ENCODE results near the gene PRICKLE1.

- no peak for TF ChIP-seq SMC3 (conservative IDR thresholded peaks at IDR 0.05; ENCODE audit: insufficient read depth, low read depth, low read length)
- TF ChIP-seq BDP1 (IDR thresholded peaks at IDR 0.05; ENCODE audit: insufficient read depth, insufficient read length) = no peak
- no peak for TF ChIP-seq FUS (optimal IDR thresholded peaks at IDR 0.05; ENCODE audit: low read depth, low read length)
- TF ChIP-seq PML (IDR thresholded peaks at IDR 0.05; ENCODE audit: low read length) = no peak
- TF ChIP-seq TBP (optimal IDR thresholded peaks at IDR 0.05; ENCODE audit: low read depth, low read length) = no peak
- TF ChIP-seq MTA3 (IDR thresholded peaks at IDR 0.05; ENCODE audit: borderline replicate concordance) = no peak
- TF ChIP-seq PATZ1 (CRISPR knock-in tag; IDR thresholded peaks at IDR 0.05; ENCODE audit: borderline replicate concordance) = no peak
- TF ChIP-seq, protein P1, sequence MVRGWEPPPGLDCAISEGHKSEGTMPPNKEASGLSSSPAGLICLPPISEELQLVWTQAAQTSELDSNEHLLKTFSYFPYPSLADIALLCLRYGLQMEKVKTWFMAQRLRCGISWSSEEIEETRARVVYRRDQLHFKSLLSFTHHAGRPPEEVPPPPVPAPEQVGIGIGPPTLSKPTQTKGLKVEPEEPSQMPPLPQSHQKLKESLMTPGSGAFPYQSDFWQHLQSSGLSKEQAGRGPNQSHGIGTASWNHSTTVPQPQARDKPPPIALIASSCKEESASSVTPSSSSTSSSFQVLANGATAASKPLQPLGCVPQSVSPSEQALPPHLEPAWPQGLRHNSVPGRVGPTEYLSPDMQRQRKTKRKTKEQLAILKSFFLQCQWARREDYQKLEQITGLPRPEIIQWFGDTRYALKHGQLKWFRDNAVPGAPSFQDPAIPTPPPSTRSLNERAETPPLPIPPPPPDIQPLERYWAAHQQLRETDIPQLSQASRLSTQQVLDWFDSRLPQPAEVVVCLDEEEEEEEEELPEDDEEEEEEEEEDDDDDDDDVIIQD (CRISPR knock-in tag; IDR thresholded peaks at IDR 0.05) = no peak
- no peak for TF ChIP-seq EP300 (IDR thresholded peaks at IDR 0.05; ENCODE audit: low read length)
- no peak for TF ChIP-seq PHF8 (IDR thresholded peaks at IDR 0.05; ENCODE audit: borderline replicate concordance, low read length)
- TF ChIP-seq, protein P2, sequence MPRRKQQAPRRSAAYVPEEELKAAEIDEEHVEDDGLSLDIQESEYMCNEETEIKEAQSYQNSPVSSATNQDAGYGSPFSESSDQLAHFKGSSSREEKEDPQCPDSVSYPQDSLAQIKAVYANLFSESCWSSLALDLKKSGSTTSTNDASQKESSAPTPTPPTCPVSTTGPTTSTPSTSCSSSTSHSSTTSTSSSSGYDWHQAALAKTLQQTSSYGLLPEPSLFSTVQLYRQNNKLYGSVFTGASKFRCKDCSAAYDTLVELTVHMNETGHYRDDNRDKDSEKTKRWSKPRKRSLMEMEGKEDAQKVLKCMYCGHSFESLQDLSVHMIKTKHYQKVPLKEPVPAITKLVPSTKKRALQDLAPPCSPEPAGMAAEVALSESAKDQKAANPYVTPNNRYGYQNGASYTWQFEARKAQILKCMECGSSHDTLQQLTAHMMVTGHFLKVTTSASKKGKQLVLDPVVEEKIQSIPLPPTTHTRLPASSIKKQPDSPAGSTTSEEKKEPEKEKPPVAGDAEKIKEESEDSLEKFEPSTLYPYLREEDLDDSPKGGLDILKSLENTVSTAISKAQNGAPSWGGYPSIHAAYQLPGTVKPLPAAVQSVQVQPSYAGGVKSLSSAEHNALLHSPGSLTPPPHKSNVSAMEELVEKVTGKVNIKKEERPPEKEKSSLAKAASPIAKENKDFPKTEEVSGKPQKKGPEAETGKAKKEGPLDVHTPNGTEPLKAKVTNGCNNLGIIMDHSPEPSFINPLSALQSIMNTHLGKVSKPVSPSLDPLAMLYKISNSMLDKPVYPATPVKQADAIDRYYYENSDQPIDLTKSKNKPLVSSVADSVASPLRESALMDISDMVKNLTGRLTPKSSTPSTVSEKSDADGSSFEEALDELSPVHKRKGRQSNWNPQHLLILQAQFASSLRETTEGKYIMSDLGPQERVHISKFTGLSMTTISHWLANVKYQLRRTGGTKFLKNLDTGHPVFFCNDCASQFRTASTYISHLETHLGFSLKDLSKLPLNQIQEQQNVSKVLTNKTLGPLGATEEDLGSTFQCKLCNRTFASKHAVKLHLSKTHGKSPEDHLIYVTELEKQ (CRISPR knock-in tag; IDR thresholded peaks at IDR 0.05) = no peak
- no peak for TF ChIP-seq NFYB (IDR thresholded peaks at IDR 0.05; ENCODE audit: extremely low read depth, insufficient read length)
- no peak for TF ChIP-seq ZNF324 (CRISPR knock-in tag; IDR thresholded peaks at IDR 0.05)
- TF ChIP-seq RBFOX2 (IDR thresholded peaks at IDR 0.05; ENCODE audit: low read depth, low read length) = no peak
These were observed 160.7 kb downstream of the PRICKLE1 start for GRCh38 chr12:42428850-42429249.
